ENCODE data around the gene SNTA1. TPM values are rescaled to one million over a fixed set of nuclear protein-coding genes. Genes with fewer than 3 reads are reported as not detected.

SNTA1 gene
- total and polyA plus RNA-seq, 2 of the 8 experiments (the other 6 are each of a cell fraction or from before 2014, with no cell fraction given): 4.5 to 8.0 TPM

- ChIA-PET CTCF (ENCODE audit: partially characterized antibody) (interaction anchor here (1.2 to 1.5 kb wide), 2 partner anchors 12 to 203 kb away, joined by 3 to 4 read pairs; no protein-coding TSS in a partner anchor), POLR2A (ENCODE audit: partially characterized antibody) (no interaction called here)
- H2AFZ ChIP-seq (ENCODE audit: low read length): no peak overlapping the region
- 86% methylated on average over 4 of the region's 4 CpGs; no CpG with 5 or more reads in 1 of the 2 experiments for WGBS, 2 experiments (ENCODE audit: extremely low coverage in 1 of 2, insufficient coverage in 1 of 2, insufficient read length in 1 of 2, insufficient replicate concordance in 2 of 2, low coverage in 1 of 2, low lambda C conversion rate in 2 of 2, missing lambda C conversion rate in 1 of 2)
- H3K36me3 ChIP-seq (ENCODE audit: control insufficient read depth in 2 of 4, insufficient read depth in 4 of 4, low read length in 3 of 4): no peaks in the 10 kb centered on the region
- no peak overlapping the region for H3K4ac ChIP-seq (replicated peaks; ENCODE audit: insufficient read length, low read depth, low read length)
- H3K23ac ChIP-seq (ENCODE audit: insufficient read length): no peak overlapping the region
- no peaks in the 10 kb centered on the region for H3K79me2 ChIP-seq (ENCODE audit: control insufficient read depth in 1 of 2, insufficient read depth in 2 of 2, low read length in 2 of 2)
- TF ChIP-seq NANOG (IDR thresholded peaks at IDR 0.05; ENCODE audit: insufficient read depth, low read depth, low read length, poor library complexity, severe bottlenecking) (no peak), BCL11A (IDR thresholded peaks at IDR 0.05; ENCODE audit: low read depth in 2 of 2, low read length in 2 of 2) (no peak), TAF1 (IDR thresholded peaks at IDR 0.05; ENCODE audit: low read depth, low read length) (no peak), SIN3A (conservative IDR thresholded peaks at IDR 0.05 in 1 of 2, IDR thresholded peaks at IDR 0.05 in 1 of 2; ENCODE audit: low read depth in 1 of 2, low read length in 2 of 2) (no peak)
- H3K4me3 ChIP-seq (ENCODE audit: extremely low read depth in 1 of 4, insufficient read depth in 2 of 4, low read depth in 3 of 4, low read length in 4 of 4): no peak overlapping the region
- no peaks in the 10 kb centered on the region for H3K4me1 ChIP-seq (replicated peaks in 1 of 4; ENCODE audit: control insufficient read depth in 3 of 4, insufficient read depth in 4 of 4, low read length in 3 of 4)
- FAIRE-seq (no peak), DNase-seq (ENCODE audit: low read depth in 1 of 2, low spot score in 2 of 2) (no peak)
- no peak overlapping the region for H2BK5ac ChIP-seq (ENCODE audit: low read depth, low read length)
- H2BK12ac ChIP-seq (ENCODE audit: low read depth, low read length): no peak overlapping the region
- no peaks in the 10 kb centered on the region for H4K20me1 ChIP-seq (replicated peaks in 1 of 2; ENCODE audit: control insufficient read depth in 1 of 2, insufficient read depth in 2 of 2, low read length in 2 of 2)
- no peak overlapping the region for H4K5ac ChIP-seq (ENCODE audit: insufficient read length, low read depth, low read length)
- no peaks in the 10 kb centered on the region for H3K79me1 ChIP-seq (ENCODE audit: low read depth, low read length)
- no peak overlapping the region for H2BK20ac ChIP-seq (ENCODE audit: low read length)
- no peak overlapping the region for H3K18ac ChIP-seq (ENCODE audit: extremely low read depth, low read length)
- H3K27me3 ChIP-seq (replicated peaks in 1 of 4; ENCODE audit: control insufficient read depth in 3 of 4, extremely low read depth in 1 of 4, insufficient read depth in 3 of 4, low read length in 3 of 4): no peaks in the 10 kb centered on the region
- H3K4me2 ChIP-seq (ENCODE audit: insufficient read depth in 1 of 2, low read depth in 2 of 2, low read length in 2 of 2): no peak overlapping the region
- no peak overlapping the region for H2BK15ac ChIP-seq (ENCODE audit: low read length)
- H3K56ac ChIP-seq (replicated peaks; ENCODE audit: insufficient read length, low read depth, low read length): no peak overlapping the region
- no peak overlapping the region for H2BK120ac ChIP-seq (replicated peaks; ENCODE audit: low read depth, low read length)
- H3K9me3 ChIP-seq (ENCODE audit: insufficient read depth in 2 of 2, low read depth in 1 of 2, low read length in 1 of 2): no peaks in the 10 kb centered on the region; a peak in 1 of 4 replicates
- H4K8ac ChIP-seq (ENCODE audit: extremely low read depth, insufficient read depth, low read length): no peak overlapping the region
- no peak overlapping the region for H3K14ac ChIP-seq (ENCODE audit: insufficient read length)
- H3K27ac ChIP-seq (ENCODE audit: low read depth, low read length): no peak overlapping the region
- H2AK5ac ChIP-seq (ENCODE audit: low read depth, low read length): no peak overlapping the region
- H3K23me2 ChIP-seq (ENCODE audit: low read depth, low read length): no peaks in the 10 kb centered on the region
- no peak overlapping the region for H4K91ac ChIP-seq (replicated peaks; ENCODE audit: insufficient read length, low read length)
- no peak overlapping the region for H3K9ac ChIP-seq (replicated peaks in 1 of 4; ENCODE audit: extremely low read depth in 1 of 4, low read depth in 3 of 4, low read length in 3 of 4)
These were observed 7.3 kb upstream of the SNTA1 start for GRCh38 chr20:33450867-33451266.

Data from H1 (cell line).